K562 (cell line): ENCODE data around the gene TENM4.

Source experiments
- CEBPB ChIP-seq: fragments of 450-650 bp; IDR thresholded peaks from 2 replicates; pipeline ENCODE4 v1.6.1; 2016; ENCODE audit warnings: missing genetic modification characterization, missing compliant biosample characterization
- ELF1 ChIP-seq: fragments of 200-800 bp; sonication (Bioruptor generic); IDR thresholded peaks from 2 replicates; pipeline ENCODE4 v1.6.1; 2016; ENCODE audit warnings: missing genetic modification characterization, missing compliant biosample characterization
- KLF6 ChIP-seq: fragments of 250-450 bp; sonication (Bioruptor Pico); IDR thresholded peaks from 2 replicates; pipeline ENCODE4 v1.4.0; 2020; ENCODE audit warnings: mild to moderate bottlenecking, moderate library complexity, borderline replicate concordance
- TAF1 ChIP-seq: IDR thresholded peaks from 2 replicates; pipeline ENCODE4 v1.6.1; 2011; ENCODE audit warnings: mild to moderate bottlenecking, low read length, moderate library complexity; ENCODE audit not compliant: insufficient read depth, control insufficient read depth, severe bottlenecking; ENCODE audit errors: extremely low read depth
- TF ChIP-seq, protein P1 (sequence below), 3 experiments: IDR thresholded peaks in 2 of 3; conservative IDR thresholded peaks in 1 of 3; 2 replicates each; pipeline ENCODE4 v1.5.1; 2011 to 2012; ENCODE audit warnings: low read length in 3 of 3, mild to moderate bottlenecking in 3 of 3, control low read depth in 2 of 3, improper control_type of control experiment in 1 of 3, inconsistent platforms in 1 of 3, low read depth in 1 of 3, mixed read lengths in 1 of 3, moderate library complexity in 1 of 3; ENCODE audit not compliant: insufficient read depth in 2 of 3

DNA sequence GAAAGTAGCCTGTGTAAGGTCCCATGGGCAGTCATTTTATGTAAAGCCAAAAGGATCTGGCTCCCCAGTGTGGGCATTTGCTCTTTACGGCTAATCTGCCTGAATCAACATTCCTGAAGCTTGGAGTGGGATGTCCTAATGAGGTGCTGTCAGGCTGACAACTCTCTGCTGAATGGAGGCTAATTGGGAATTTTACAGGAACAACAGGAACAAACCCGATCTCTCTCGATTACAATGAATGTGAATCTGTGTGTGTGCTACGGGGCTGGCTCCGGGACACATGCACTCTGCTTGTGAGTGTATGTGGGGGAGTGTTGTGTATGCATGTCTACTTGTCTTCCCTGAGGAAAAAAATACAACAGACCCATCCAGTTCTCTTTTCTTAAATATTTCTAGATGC is 415.2 kb downstream of the TENM4 start:
- no peak for TF ChIP-seq ELF1 (tag)
- no peak for TF ChIP-seq CEBPB (tag)
- TF ChIP-seq KLF6, result no peak
- TF ChIP-seq, protein P1, sequence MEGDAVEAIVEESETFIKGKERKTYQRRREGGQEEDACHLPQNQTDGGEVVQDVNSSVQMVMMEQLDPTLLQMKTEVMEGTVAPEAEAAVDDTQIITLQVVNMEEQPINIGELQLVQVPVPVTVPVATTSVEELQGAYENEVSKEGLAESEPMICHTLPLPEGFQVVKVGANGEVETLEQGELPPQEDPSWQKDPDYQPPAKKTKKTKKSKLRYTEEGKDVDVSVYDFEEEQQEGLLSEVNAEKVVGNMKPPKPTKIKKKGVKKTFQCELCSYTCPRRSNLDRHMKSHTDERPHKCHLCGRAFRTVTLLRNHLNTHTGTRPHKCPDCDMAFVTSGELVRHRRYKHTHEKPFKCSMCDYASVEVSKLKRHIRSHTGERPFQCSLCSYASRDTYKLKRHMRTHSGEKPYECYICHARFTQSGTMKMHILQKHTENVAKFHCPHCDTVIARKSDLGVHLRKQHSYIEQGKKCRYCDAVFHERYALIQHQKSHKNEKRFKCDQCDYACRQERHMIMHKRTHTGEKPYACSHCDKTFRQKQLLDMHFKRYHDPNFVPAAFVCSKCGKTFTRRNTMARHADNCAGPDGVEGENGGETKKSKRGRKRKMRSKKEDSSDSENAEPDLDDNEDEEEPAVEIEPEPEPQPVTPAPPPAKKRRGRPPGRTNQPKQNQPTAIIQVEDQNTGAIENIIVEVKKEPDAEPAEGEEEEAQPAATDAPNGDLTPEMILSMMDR (IDR thresholded peaks at IDR 0.05 in 2 of 3, conservative IDR thresholded peaks at IDR 0.05 in 1 of 3; ENCODE audit: insufficient read depth in 2 of 3, low read depth in 1 of 3, low read length in 3 of 3), result no peak
- no peak for TF ChIP-seq TAF1
